ENCODE data around the gene PLAAT5. TPM values are rescaled to one million over a fixed set of nuclear protein-coding genes. Genes with fewer than 3 reads are reported as not detected.

The PLAAT5 gene
- total RNA-seq: 2.2 TPM
- long read RNA-seq, partial matches to known transcripts: 0 of 2 reads
- long read RNA-seq, other reads (novel, unspliced or antisense): 0 of 2 reads

- ATAC-seq (peak; percentile 88 to 91), DNase-seq (peak; percentile 64)
- Histone ChIP-seq H3K27me3 (ENCODE audit: low read depth) (no peaks in the 10 kb centered on the region), H3K4me1 (peaks cover 30% of the 10 kb centered on the region), H3K9me3 (peaks cover 2% of the 10 kb centered on the region), H3K27ac (peak within 1 kb of the TSS; percentile 59), H3K36me3 (no peaks in the 10 kb centered on the region), H3K4me3 (peak within 1 kb of the TSS; percentile 56)
- intact Hi-C loops (cut with DNase I): no loop called here
- no peak for TF ChIP-seq CTCF (IDR thresholded peaks at IDR 0.05)
Observed at GRCh38 chr11:63490551-63491239, at the start of gene PLAAT5. Gene PLAAT5, minus strand, starts transcription at chr11:63491167. Its CDS starts 133 bp downstream, at chr11:63491034.

- ATAC-seq (peak; percentile 80 to 89), DNase-seq (no peak)
- peak; percentile 9 for TF ChIP-seq CTCF (IDR thresholded peaks at IDR 0.05)
- H3K4me1 ChIP-seq: peaks cover 47% of the 10 kb centered on the region
- intact Hi-C loops (cut with DNase I): no loop called here
- peak overlapping the region; percentile 65 for H3K4me3 ChIP-seq
- peaks cover 10% of the 10 kb centered on the region for H3K36me3 ChIP-seq
- H3K27me3 ChIP-seq (ENCODE audit: low read depth): no peaks in the 10 kb centered on the region
- H3K9me3 ChIP-seq: no peaks in the 10 kb centered on the region
- H3K27ac ChIP-seq: peak overlapping the region; percentile 88
Observed at GRCh38 chr11:63537293-63538101, 46.5 kb upstream of the PLAAT5 start.

GRCh38 chr11:63536669-63537292 is 45.8 kb upstream of the PLAAT5 start, which contains the start of gene PLAAT4:
Gene PLAAT4, plus strand, starts transcription at chr11:63536808. Its CDS starts 61 bp downstream, at chr11:63536869.
- H3K36me3 ChIP-seq: peaks cover 10% of the 10 kb centered on the region
- intact Hi-C loops (cut with DNase I): no loop called here
- ATAC-seq (peak; percentile 66 to 77), DNase-seq (no peak)
- H3K4me3 ChIP-seq: peak within 1 kb of the TSS; percentile 65
- H3K27ac ChIP-seq: peak within 1 kb of the TSS; percentile 88
- TF ChIP-seq CTCF (IDR thresholded peaks at IDR 0.05): no peak
- H3K4me1 ChIP-seq: peaks cover 55% of the 10 kb centered on the region
- no peaks in the 10 kb centered on the region for H3K9me3 ChIP-seq
- no peaks in the 10 kb centered on the region for H3K27me3 ChIP-seq (ENCODE audit: low read depth)

- peaks cover 56% of the 10 kb centered on the region for H3K4me1 ChIP-seq
- no peaks in the 10 kb centered on the region for H3K9me3 ChIP-seq
- peak overlapping the region; percentile 88 for H3K27ac ChIP-seq
- DNase-seq (no peak), ATAC-seq (no peak)
- peaks cover 10% of the 10 kb centered on the region for H3K36me3 ChIP-seq
- H3K27me3 ChIP-seq (ENCODE audit: low read depth): no peaks in the 10 kb centered on the region
- intact Hi-C loops (cut with DNase I): no loop called here
- H3K4me3 ChIP-seq: no peak overlapping the region
- TF ChIP-seq CTCF (IDR thresholded peaks at IDR 0.05): no peak
Observed at GRCh38 chr11:63535734-63536133, 44.8 kb upstream of the PLAAT5 start.

GRCh38 chr11:63534895-63535461 is 44.0 kb upstream of the PLAAT5 start:
- DNase-seq (no peak), ATAC-seq (no peak)
- no peaks in the 10 kb centered on the region for H3K27me3 ChIP-seq (ENCODE audit: low read depth)
- peak overlapping the region; percentile 31 for H3K27ac ChIP-seq
- H3K9me3 ChIP-seq: no peaks in the 10 kb centered on the region
- peaks cover 5% of the 10 kb centered on the region for H3K36me3 ChIP-seq
- H3K4me3 ChIP-seq: no peak overlapping the region
- H3K4me1 ChIP-seq: peaks cover 56% of the 10 kb centered on the region
- intact Hi-C loops (cut with DNase I): no loop called here
- TF ChIP-seq CTCF (IDR thresholded peaks at IDR 0.05): no peak
